HepG2 (cell line): ENCODE results near the gene TOX4. TPM values are rescaled to one million over a fixed set of nuclear protein-coding genes. Genes with fewer than 3 reads are reported as not detected.

Source experiments
- ELF3 ChIP-seq: IDR thresholded peaks from 2 replicates; pipeline ENCODE4 v1.6.1; 2016; ENCODE audit warnings: missing genetic modification reagents, missing compliant biosample characterization
- EP300 ChIP-seq, 3 experiments: sonication (generic) in 1 of 3; formaldehyde crosslinking in 1 of 3; IDR thresholded peaks; 2 replicates each; pipeline versions ENCODE4 v1.5.1 to v1.6.1; 2011 to 2020; ENCODE audit warnings: low read depth in 2 of 3, low read length in 2 of 3, borderline replicate concordance in 1 of 3, improper control_type of control experiment in 1 of 3, mild to moderate bottlenecking in 1 of 3, missing genetic modification reagents in 1 of 3, moderate library complexity in 1 of 3
- ETV5 ChIP-seq: IDR thresholded peaks from 2 replicates; pipeline ENCODE4 v1.6.1; 2018; ENCODE audit warnings: missing biosample characterization, missing genetic modification reagents, inconsistent platforms, borderline replicate concordance
- FOXA3 ChIP-seq: IDR thresholded peaks from 2 replicates; pipeline ENCODE4 v1.6.1; 2016; ENCODE audit warnings: missing genetic modification reagents, missing compliant biosample characterization
- LCORL ChIP-seq, 2 experiments: fragments of 450-650 bp in 1 of 2; sonication (generic) in 1 of 2; formaldehyde crosslinking in 1 of 2; IDR thresholded peaks; 2 replicates each; pipeline versions ENCODE4 v1.5.0 to v1.6.1; 2017 to 2020; ENCODE audit warnings: antibody characterized with exemption in 1 of 2, missing genetic modification reagents in 1 of 2
- NCOR1 ChIP-seq: fragments of 200-600 bp; sonication (generic); IDR thresholded peaks from 2 replicates; pipeline ENCODE4 v1.7.0; 2017; ENCODE audit warnings: antibody characterized with exemption, low read length, borderline replicate concordance
- NR2F2 ChIP-seq: IDR thresholded peaks from 2 replicates; pipeline ENCODE4 v1.6.1; 2012; ENCODE audit warnings: low read depth, inconsistent platforms, borderline replicate concordance
- RARA ChIP-seq: IDR thresholded peaks from 2 replicates; pipeline ENCODE4 v1.6.1; 2016; ENCODE audit warnings: missing genetic modification reagents, missing compliant biosample characterization
- RBFOX2 ChIP-seq: fragments of 200-400 bp; formaldehyde crosslinking; IDR thresholded peaks from 2 replicates; pipeline ENCODE4 v1.6.1; 2017; ENCODE audit warnings: low read depth, mild to moderate bottlenecking, low read length
- REL ChIP-seq: sonication (generic); formaldehyde crosslinking; conservative IDR thresholded peaks from 2 replicates; pipeline ENCODE4 v1.8.0; 2022; ENCODE audit warnings: mild to moderate bottlenecking, missing genetic modification reagents, moderate library complexity
- REST ChIP-seq, 2 experiments: IDR thresholded peaks; 2 replicates each; pipeline ENCODE4 v1.6.1; 2011 to 2012; ENCODE audit warnings: low read length in 2 of 2, borderline replicate concordance in 1 of 2, low read depth in 1 of 2, mild to moderate bottlenecking in 1 of 2, moderate library complexity in 1 of 2
- SAP130 ChIP-seq: IDR thresholded peaks from 2 replicates; pipeline ENCODE4 v1.6.1; 2016; ENCODE audit warnings: low read depth
- SP140L ChIP-seq: sonication (generic); formaldehyde crosslinking; IDR thresholded peaks from 2 replicates; pipeline ENCODE4 v1.4.0; 2020; ENCODE audit warnings: missing genetic modification reagents, borderline replicate concordance
- SP4 ChIP-seq: sonication (generic); formaldehyde crosslinking; IDR thresholded peaks from 2 replicates; pipeline ENCODE4 v1.8.1; 2023; ENCODE audit warnings: mild to moderate bottlenecking, missing genetic modification reagents
- SRF ChIP-seq: IDR thresholded peaks from 2 replicates; pipeline ENCODE4 v1.6.1; 2011; ENCODE audit warnings: mild to moderate bottlenecking, low read depth, low read length, moderate library complexity
- ZBTB49 ChIP-seq: sonication (generic); formaldehyde crosslinking; IDR thresholded peaks from 2 replicates; pipeline ENCODE4 v1.4.0; 2020; ENCODE audit warnings: missing genetic modification reagents, borderline replicate concordance
- ZFP1 ChIP-seq: IDR thresholded peaks from 2 replicates; pipeline ENCODE4 v1.6.1; 2016
- ZFP91 ChIP-seq: sonication (generic); formaldehyde crosslinking; IDR thresholded peaks from 2 replicates; pipeline ENCODE4 v1.9.0; 2022; ENCODE audit warnings: missing genetic modification reagents, mild to moderate bottlenecking, borderline replicate concordance
- ZNF776 ChIP-seq: sonication (generic); formaldehyde crosslinking; IDR thresholded peaks from 2 replicates; pipeline ENCODE4 v1.4.0; 2020; ENCODE audit warnings: mild to moderate bottlenecking, missing genetic modification reagents
- polyA plus RNA-seq, 8 experiments: library from polyadenylated mRNA; depleted of rRNA in 3 of 8; stranded (reverse) in 7 of 8; unstranded in 1 of 8; fragments of >200 nt; fragmentation: Illumina TruSeq in 4 of 8; extraction: Trizol in 4 of 8; gene quantifications; 2 replicates each; pipeline versions ENCODE4 v1.2.1 to v1.2.3, GENCODE V29; 2011 to 2016; ENCODE audit warnings: low read depth in 4 of 8, missing spikeins in 1 of 8, mixed read lengths in 1 of 8; ENCODE audit not compliant: insufficient read depth in 1 of 8
- total RNA-seq, 5 experiments: library from RNA; depleted of rRNA; stranded (reverse); fragments of >200 nt; fragmentation: Illumina TruSeq; extraction: Trizol; gene quantifications; 2 replicates each; pipeline ENCODE4 v1.2.3, GENCODE V29; 2016; ENCODE audit warnings: low read depth in 1 of 5

TOX4 gene
- total and polyA plus RNA-seq, 2 of the 13 experiments (the other 11 are each of a cell fraction or from before 2014, with no cell fraction given): 71.8 to 163 TPM

- TF ChIP-seq ZFP91 (CRISPR knock-in tag): no peak
- TF ChIP-seq NCOR1: 0 out of 2 replicates have a peak, but pooled peaks have one; percentile 5
- peak; percentile 89; the same call in 1 of the 2 replicates for TF ChIP-seq ZBTB49 (CRISPR knock-in tag)
- 0 out of 2 replicates have a peak, but pooled peaks have one; percentile 20 for TF ChIP-seq REL (CRISPR knock-in tag)
- peak; percentile 64; the same call in 1 of the 2 replicates for TF ChIP-seq ETV5 (CRISPR knock-in tag)
- TF ChIP-seq ZNF776: no peak
- peak; percentile 68 for TF ChIP-seq SAP130 (CRISPR knock-in tag)
- no peak for TF ChIP-seq RBFOX2
- peak; percentile 54; the same call in 1 of the 2 replicates for TF ChIP-seq ELF3 (CRISPR knock-in tag)
- no peak for TF ChIP-seq LCORL (IDR thresholded peaks at IDR 0.05)
- TF ChIP-seq LCORL (CRISPR knock-in tag; IDR thresholded peaks at IDR 0.05): peak; percentile 56; the same call in 1 of the 2 replicates
- peak; percentile 76; the same call in 1 of the 2 replicates for TF ChIP-seq SP140L (CRISPR knock-in tag)
- TF ChIP-seq REST (IDR thresholded peaks at IDR 0.05; ENCODE audit: borderline replicate concordance in 1 of 2, low read depth in 1 of 2, low read length in 2 of 2): peak in 1 of 2 experiments; percentile 65; a peak in 1 of 4 replicates
- TF ChIP-seq ZFP1: peak; percentile 56; the same call in 1 of the 2 replicates
- no peak for TF ChIP-seq EP300 (IDR thresholded peaks at IDR 0.05; ENCODE audit: low read depth in 2 of 2, low read length in 2 of 2)
- peak; percentile 34; the same call in 1 of the 2 replicates for TF ChIP-seq EP300 (CRISPR knock-in tag; IDR thresholded peaks at IDR 0.05; ENCODE audit: borderline replicate concordance)
- TF ChIP-seq SRF: peak; percentile 35; the same call in 1 of the 2 replicates
- peak; percentile 70 for TF ChIP-seq SP4 (CRISPR knock-in tag)
- peak; percentile 43; the same call in 1 of the 2 replicates for TF ChIP-seq RARA
- peak; percentile 33; the same call in 1 of the 2 replicates for TF ChIP-seq FOXA3 (CRISPR knock-in tag)
- peak; percentile 10; the same call in 1 of the 2 replicates for TF ChIP-seq NR2F2
Observed at GRCh38 chr14:21476523-21476924, 471 bp upstream of the TOX4 start (continued).
